Neural crest cell (in vitro differentiated cells): ENCODE data around the gene DNAH14. TPM values are rescaled to one million over a fixed set of nuclear protein-coding genes. Genes with fewer than 3 reads are reported as not detected.
A peak's percentile ranks its signal among the peaks of the same experiment; 100 is the strongest.

Experiments used
- DNase-seq: peaks from one replicate; pipeline ENCODE4 v3.0.0; 2021; ENCODE audit warnings: low read depth, mixed read lengths, low spot score
- H3K27ac Mint-ChIP-seq: one replicate; pipeline ENCODE4 v1.8.0; 2021; ENCODE audit warnings: mild to moderate bottlenecking, mixed read lengths; ENCODE audit not compliant: unreplicated experiment
- H3K27me3 Mint-ChIP-seq: 2 replicates; pipeline ENCODE4 v1.8.0; 2021; ENCODE audit warnings: low read depth, mild to moderate bottlenecking, mixed read lengths
- H3K36me3 Mint-ChIP-seq: 2 replicates; pipeline ENCODE4 v1.8.0; 2021; ENCODE audit warnings: low read depth, mild to moderate bottlenecking, mixed read lengths
- H3K4me1 Mint-ChIP-seq: 2 replicates; pipeline ENCODE4 v1.8.0; 2021; ENCODE audit warnings: mixed read lengths
- H3K4me3 Mint-ChIP-seq: one replicate; pipeline ENCODE4 v1.8.0; 2021; ENCODE audit warnings: mild to moderate bottlenecking, mixed read lengths
- H3K9me3 Mint-ChIP-seq: 2 replicates; pipeline ENCODE4 v1.8.0; 2021; ENCODE audit warnings: mixed read lengths
- CTCF ChIP-seq: fragments of 200-600 bp; sonication (generic); conservative IDR thresholded peaks from 2 replicates; pipeline ENCODE4 v1.5.0; 2021; ENCODE audit warnings: antibody characterized with exemption, mild to moderate bottlenecking
- total RNA-seq: library from RNA; stranded (reverse); gene quantifications from 2 replicates; pipeline ENCODE4 v1.2.1, GENCODE V29; 2021

Gene DNAH14
- total RNA-seq, 1 donor from 2014 or later = 31.0 TPM

GRCh38 chr1:225435076-225435475 lies 505.6 kb downstream of the DNAH14 start:
- H3K4me3 Mint-ChIP-seq = no peak overlapping the region
- peaks cover 6% of the 10 kb centered on the region for H3K4me1 Mint-ChIP-seq
- H3K9me3 Mint-ChIP-seq = peaks cover 3% of the 10 kb centered on the region
- H3K27ac Mint-ChIP-seq = no peak overlapping the region
- no peak for TF ChIP-seq CTCF
- no peaks in the 10 kb centered on the region for H3K36me3 Mint-ChIP-seq
- no peaks in the 10 kb centered on the region for H3K27me3 Mint-ChIP-seq
- DNase-seq = no peak

GRCh38 chr1:225435487-225435886 lies 506.0 kb downstream of the DNAH14 start:
- Mint-ChIP-seq H3K36me3 (no peaks in the 10 kb centered on the region), H3K4me3 (no peak overlapping the region), H3K4me1 (peaks cover 6% of the 10 kb centered on the region), H3K9me3 (no peaks in the 10 kb centered on the region), H3K27ac (no peak overlapping the region), H3K27me3 (no peaks in the 10 kb centered on the region)
- TF ChIP-seq CTCF = no peak
- DNase-seq = no peak

GRCh38 chr1:225435957-225436392 lies 506.5 kb downstream of the DNAH14 start:
- peaks cover 6% of the 10 kb centered on the region for H3K4me1 Mint-ChIP-seq
- no peaks in the 10 kb centered on the region for H3K36me3 Mint-ChIP-seq
- DNase-seq = no peak
- TF ChIP-seq CTCF = no peak
- H3K27ac Mint-ChIP-seq = no peak overlapping the region
- no peaks in the 10 kb centered on the region for H3K9me3 Mint-ChIP-seq
- no peaks in the 10 kb centered on the region for H3K27me3 Mint-ChIP-seq
- no peak overlapping the region for H3K4me3 Mint-ChIP-seq

GRCh38 chr1:225437710-225438437 lies 508.4 kb downstream of the DNAH14 start:
- H3K36me3 Mint-ChIP-seq = no peaks in the 10 kb centered on the region
- no peaks in the 10 kb centered on the region for H3K27me3 Mint-ChIP-seq
- no peak for DNase-seq
- peaks cover 6% of the 10 kb centered on the region for H3K4me1 Mint-ChIP-seq
- no peaks in the 10 kb centered on the region for H3K9me3 Mint-ChIP-seq
- no peak overlapping the region for H3K27ac Mint-ChIP-seq
- H3K4me3 Mint-ChIP-seq = peak overlapping the region; percentile 13
- TF ChIP-seq CTCF = peak; percentile 43

- Mint-ChIP-seq H3K36me3 (no peaks in the 10 kb centered on the region), H3K4me3 (no peak overlapping the region), H3K4me1 (peaks cover 14% of the 10 kb centered on the region), H3K27ac (no peak overlapping the region), H3K9me3 (no peaks in the 10 kb centered on the region), H3K27me3 (no peaks in the 10 kb centered on the region)
- TF ChIP-seq CTCF = no peak
- DNase-seq = no peak
Observed at GRCh38 chr1:225440380-225441221, 511.1 kb downstream of the DNAH14 start.
